Liver (tissue), 3 donors: ENCODE measurements around the gene CLASP2.

Experiments
- CTCF ChIP-seq: fragments of 150-350 bp; IDR thresholded peaks from 2 replicates; pipeline ENCODE4 v1.5.1; 2017; ENCODE audit warnings: improper control_type of control experiment, low read depth, low read length; ENCODE audit not compliant: missing input control
- EGR1 ChIP-seq, 2 donors: IDR thresholded peaks; 2 replicates each; pipeline ENCODE4 v1.6.1; 2016 to 2018; ENCODE audit warnings: antibody characterized with exemption in 2 of 2, low read depth in 2 of 2
- GABPA ChIP-seq, 2 donors: IDR thresholded peaks in 1 of 2; conservative IDR thresholded peaks in 1 of 2; 2 replicates each; pipeline ENCODE4 v1.6.1; 2016; ENCODE audit warnings: antibody characterized with exemption in 2 of 2, mild to moderate bottlenecking in 1 of 2, moderate library complexity in 1 of 2
- HNF4G ChIP-seq: IDR thresholded peaks from 2 replicates; pipeline ENCODE4 v1.6.1; 2016; ENCODE audit warnings: antibody characterized with exemption
- JUND ChIP-seq, 2 donors: IDR thresholded peaks; 2 replicates each; pipeline ENCODE4 v1.6.1; 2016; ENCODE audit warnings: antibody characterized with exemption in 2 of 2
- MAX ChIP-seq: IDR thresholded peaks from 2 replicates; pipeline ENCODE4 v1.6.1; 2016; ENCODE audit warnings: antibody characterized with exemption
- RAD21 ChIP-seq, 2 donors: IDR thresholded peaks; 2 replicates each; pipeline ENCODE4 v1.6.1; 2016; ENCODE audit warnings: antibody characterized with exemption in 2 of 2, mild to moderate bottlenecking in 2 of 2
- REST ChIP-seq: IDR thresholded peaks from 2 replicates; pipeline ENCODE4 v1.6.1; 2016; ENCODE audit warnings: antibody characterized with exemption, mild to moderate bottlenecking
- SP1 ChIP-seq: IDR thresholded peaks from 2 replicates; pipeline ENCODE4 v1.6.1; 2018; ENCODE audit warnings: antibody characterized with exemption, mild to moderate bottlenecking
- YY1 ChIP-seq: IDR thresholded peaks from 2 replicates; pipeline ENCODE4 v1.6.1; 2016; ENCODE audit warnings: antibody characterized with exemption, mild to moderate bottlenecking
- TF ChIP-seq, protein P1 (sequence below): IDR thresholded peaks from 2 replicates; pipeline ENCODE4 v1.6.1; 2016; ENCODE audit warnings: antibody characterized with exemption
- TF ChIP-seq, protein P2 (sequence below): IDR thresholded peaks from 2 replicates; pipeline ENCODE4 v1.6.1; 2016; ENCODE audit warnings: antibody characterized with exemption
- donor health status: healthy.
- donor health status: healthy.

GRCh38 chr3:33581666-33582065 lies 136.4 kb downstream of the CLASP2 start:
- TF ChIP-seq RAD21 (IDR thresholded peaks at IDR 0.05) (no peak), CTCF (no peak), REST (no peak), JUND (IDR thresholded peaks at IDR 0.05) (no peak), EGR1 (IDR thresholded peaks at IDR 0.05; ENCODE audit: low read depth in 2 of 2) (no peak), HNF4G (no peak), YY1 (no peak), SP1 (no peak), GABPA (IDR thresholded peaks at IDR 0.05 in 1 of 2, conservative IDR thresholded peaks at IDR 0.05 in 1 of 2) (no peak), MAX (no peak)
- TF ChIP-seq, protein P1, sequence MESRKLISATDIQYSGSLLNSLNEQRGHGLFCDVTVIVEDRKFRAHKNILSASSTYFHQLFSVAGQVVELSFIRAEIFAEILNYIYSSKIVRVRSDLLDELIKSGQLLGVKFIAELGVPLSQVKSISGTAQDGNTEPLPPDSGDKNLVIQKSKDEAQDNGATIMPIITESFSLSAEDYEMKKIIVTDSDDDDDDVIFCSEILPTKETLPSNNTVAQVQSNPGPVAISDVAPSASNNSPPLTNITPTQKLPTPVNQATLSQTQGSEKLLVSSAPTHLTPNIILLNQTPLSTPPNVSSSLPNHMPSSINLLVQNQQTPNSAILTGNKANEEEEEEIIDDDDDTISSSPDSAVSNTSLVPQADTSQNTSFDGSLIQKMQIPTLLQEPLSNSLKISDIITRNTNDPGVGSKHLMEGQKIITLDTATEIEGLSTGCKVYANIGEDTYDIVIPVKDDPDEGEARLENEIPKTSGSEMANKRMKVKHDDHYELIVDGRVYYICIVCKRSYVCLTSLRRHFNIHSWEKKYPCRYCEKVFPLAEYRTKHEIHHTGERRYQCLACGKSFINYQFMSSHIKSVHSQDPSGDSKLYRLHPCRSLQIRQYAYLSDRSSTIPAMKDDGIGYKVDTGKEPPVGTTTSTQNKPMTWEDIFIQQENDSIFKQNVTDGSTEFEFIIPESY = no peak
- TF ChIP-seq, protein P2, sequence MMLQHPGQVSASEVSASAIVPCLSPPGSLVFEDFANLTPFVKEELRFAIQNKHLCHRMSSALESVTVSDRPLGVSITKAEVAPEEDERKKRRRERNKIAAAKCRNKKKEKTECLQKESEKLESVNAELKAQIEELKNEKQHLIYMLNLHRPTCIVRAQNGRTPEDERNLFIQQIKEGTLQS = no peak
